ENCODE measurements around the gene RGS2.

DNA sequence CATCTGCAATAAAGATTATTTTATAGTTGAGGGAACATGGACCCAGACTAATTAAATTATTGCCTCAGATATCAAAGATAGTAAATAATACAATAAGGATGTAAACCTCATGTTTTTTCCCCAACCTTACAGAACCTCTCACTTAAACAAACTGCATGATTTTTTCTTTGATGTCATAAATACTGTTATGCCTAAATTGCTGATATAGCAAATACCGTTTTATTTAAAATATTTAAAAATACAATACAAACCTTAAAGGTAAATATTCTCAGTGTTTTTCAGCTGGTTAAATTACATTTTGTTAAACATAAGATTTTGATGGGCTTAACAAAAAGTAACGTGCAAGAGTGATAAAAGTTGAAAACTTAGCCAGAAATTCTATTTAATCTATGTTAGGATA, 24.4 kb upstream of the RGS2 start:
- TF ChIP-seq, protein P1, sequence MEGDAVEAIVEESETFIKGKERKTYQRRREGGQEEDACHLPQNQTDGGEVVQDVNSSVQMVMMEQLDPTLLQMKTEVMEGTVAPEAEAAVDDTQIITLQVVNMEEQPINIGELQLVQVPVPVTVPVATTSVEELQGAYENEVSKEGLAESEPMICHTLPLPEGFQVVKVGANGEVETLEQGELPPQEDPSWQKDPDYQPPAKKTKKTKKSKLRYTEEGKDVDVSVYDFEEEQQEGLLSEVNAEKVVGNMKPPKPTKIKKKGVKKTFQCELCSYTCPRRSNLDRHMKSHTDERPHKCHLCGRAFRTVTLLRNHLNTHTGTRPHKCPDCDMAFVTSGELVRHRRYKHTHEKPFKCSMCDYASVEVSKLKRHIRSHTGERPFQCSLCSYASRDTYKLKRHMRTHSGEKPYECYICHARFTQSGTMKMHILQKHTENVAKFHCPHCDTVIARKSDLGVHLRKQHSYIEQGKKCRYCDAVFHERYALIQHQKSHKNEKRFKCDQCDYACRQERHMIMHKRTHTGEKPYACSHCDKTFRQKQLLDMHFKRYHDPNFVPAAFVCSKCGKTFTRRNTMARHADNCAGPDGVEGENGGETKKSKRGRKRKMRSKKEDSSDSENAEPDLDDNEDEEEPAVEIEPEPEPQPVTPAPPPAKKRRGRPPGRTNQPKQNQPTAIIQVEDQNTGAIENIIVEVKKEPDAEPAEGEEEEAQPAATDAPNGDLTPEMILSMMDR (IDR thresholded peaks at IDR 0.05), result no peak
- TF ChIP-seq POLR2A (IDR thresholded peaks at IDR 0.05), result no peak
- TF ChIP-seq POLR2AphosphoS5 (IDR thresholded peaks at IDR 0.05), result no peak

Measured in sigmoid colon (tissue), 4 donors.